GM21529 (cell line): ENCODE results near the gene IDE.
"Not testable (repeated sequence)": the region's sequence is repeated elsewhere in the genome, so short reads cannot be mapped to it uniquely, and the experiment has no call there.

ENCODE experiments used
- ATAC-seq: cut with Tn5 transposase; IDR thresholded peaks from one replicate; pipeline ENCODE4 v1.9.1; 2021; ENCODE audit not compliant: unreplicated experiment

The IDE gene

DNA sequence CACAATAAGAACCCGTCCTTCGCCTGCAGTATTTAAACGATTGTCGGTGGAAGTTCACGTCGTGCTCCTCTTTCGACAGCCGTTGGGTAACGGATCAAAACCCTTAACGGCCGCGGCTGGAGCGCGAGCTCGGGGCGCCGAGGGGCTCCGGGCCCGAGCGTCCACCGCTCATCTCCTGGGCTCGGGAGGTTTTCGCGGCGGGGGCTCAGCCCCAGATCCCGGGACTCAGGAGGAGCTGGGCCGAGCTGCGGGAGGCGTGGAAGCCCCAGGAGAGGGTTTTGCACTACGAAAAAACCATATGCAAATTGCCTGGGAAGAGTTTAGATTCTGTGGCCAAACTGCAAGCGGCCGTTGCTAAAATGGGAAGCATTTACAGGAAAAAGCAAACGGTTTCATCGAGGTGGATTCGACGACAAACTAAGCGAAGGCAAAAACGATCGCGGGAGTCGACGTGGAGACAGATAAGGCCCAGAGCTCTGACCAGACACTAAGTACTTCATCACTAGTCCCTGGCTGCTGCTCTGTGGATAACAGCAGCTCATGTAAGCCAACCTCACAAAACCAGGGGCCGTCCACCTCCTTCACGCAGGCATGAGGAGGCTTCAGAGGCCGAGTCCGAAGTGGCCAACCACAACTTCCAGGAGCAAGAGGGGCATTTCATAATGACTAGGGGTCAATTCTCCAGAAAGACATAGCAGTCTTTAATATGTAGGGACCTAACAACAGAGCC, 153.2 kb downstream of the IDE start:
- no peak for ATAC-seq

DNA sequence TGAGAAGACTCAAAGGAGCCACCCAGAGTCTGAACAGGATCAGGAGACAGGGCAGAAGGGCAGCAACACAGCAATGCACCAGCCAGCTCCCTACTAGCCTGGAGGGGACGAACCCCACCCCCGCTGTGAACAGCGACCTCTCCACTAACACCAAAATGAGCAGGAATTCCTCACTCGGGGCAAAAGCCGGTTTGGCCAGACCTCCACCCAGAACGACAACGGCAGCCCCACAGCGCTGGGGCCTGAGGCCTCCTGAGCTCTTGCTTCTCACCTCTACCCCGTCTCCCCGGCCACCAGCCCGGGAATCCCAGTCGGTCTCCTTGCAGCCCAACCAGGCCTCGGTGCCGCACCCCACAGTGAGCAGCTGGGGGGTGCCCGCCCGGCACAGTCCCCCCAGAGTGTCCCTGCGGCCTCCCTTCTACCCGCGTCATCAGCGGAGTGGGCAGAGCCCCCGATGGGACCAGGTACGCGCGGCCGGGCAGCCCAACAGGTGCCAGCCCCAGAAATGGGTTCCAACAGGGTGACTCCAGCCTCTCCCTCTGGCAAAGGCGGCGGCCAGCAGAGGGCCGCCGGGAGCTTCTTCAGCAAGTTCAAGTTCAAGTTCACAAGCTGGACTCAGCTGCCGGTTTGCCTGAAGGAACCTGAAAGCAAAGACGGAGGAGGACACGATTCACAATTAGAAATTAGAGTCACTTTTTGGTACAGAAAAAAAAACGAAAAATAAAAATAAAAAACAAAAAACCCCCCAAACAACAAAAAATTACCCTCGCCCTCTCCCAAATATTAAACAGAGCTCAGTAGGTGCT, 153.9 kb downstream of the IDE start:
- ATAC-seq, result no peak

DNA sequence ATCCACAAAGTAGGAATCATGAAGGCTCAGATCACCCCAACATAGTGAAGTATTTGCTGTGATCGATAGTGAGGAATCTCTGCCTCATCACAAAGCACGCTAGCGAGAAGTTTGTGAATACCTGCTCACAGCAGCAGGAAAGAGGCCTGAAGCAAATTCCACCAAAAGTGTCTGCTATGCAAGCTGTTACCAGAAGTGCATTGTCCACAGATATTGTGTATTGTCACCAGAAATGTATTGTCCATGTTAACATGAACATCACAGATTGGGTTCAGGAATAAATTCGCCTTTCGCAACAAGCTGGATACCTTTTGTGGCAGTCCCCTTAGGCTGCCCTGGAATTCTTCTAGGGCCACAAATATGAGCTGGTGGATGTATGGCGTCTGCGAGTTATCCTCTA, 155.0 kb downstream of the IDE start:
- no peak for ATAC-seq

DNA sequence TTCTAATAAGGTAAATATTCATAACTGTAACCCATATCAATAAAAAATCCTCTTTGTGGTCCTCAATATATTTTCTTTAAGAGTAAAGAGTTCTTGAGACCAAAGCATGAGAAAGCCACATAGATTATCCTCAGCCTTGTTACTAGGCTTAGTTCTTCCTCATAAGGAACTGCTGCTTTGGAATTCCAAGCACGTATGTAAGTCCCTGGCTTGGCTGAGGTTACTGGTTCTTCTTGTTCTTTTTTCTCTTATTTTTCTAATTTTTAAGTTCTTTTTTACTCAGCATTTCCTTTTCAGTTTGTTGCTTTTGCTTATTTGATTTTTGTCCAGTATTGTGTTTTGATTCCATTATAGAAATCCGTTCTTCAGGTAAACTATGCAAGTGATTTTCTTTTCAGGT, 155.7 kb downstream of the IDE start:
- ATAC-seq, result no peak

DNA sequence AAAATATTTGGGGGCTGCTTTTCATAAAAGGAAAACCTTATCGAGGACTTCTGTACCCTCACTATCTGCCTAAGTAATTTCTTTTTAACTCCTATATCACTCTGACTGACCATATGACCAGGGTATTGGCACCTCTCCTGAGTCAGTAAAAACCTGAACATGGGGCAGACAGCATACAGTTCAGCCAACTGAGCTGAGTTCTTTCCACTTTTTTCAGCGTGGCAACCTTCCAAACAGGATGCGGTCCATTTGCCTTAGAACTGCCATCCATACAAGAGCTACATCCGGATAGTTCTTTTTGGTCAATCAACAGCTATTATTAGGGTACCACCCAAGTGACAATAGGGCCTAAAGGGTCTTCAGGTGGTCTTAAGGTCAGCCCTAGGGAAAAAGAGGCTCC, 160.4 kb downstream of the IDE start:
- no peak for ATAC-seq

DNA sequence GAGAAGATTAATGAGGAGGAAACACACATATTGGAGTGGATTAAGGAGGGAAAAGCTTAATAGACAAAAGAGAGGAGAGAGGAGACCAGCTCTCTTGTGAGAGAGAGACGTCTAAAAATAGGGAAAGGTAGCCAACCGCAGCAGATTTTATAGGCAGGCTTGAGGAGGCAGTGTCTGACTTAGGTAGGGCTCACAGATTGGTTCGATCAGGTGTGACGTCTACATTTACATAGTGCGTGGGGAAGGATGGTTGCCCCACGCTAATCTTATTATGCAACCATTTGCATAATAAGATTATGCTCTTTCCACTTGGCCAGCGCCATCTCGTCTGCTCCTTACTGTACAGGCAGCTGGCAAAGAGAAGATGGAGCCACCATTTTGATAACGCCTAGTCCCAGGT, 160.9 kb downstream of the IDE start:
- ATAC-seq, result no peak

GRCh38 chr10:92411406-92411805, 162.5 kb downstream of the IDE start:
- no peak for ATAC-seq

DNA sequence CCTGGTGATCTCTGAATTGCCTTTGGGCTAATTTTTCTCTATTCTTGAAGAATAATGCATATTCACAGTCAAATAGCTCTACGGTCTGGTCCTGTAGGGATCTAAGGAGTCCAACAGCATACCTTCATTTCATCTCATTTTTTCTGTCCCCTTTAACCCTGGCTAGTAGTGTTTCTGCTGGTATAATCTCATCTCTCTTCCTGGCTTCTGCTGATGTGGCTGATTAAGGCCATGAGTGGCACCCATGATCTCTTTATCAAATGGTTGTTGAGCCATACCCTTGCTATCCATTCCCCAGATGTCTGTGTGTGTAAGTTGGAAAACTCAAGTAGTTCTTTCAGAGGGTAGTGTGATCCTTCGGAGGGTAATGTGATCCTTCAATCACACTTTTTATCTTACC, 163.4 kb downstream of the IDE start:
- ATAC-seq, result no peak

DNA sequence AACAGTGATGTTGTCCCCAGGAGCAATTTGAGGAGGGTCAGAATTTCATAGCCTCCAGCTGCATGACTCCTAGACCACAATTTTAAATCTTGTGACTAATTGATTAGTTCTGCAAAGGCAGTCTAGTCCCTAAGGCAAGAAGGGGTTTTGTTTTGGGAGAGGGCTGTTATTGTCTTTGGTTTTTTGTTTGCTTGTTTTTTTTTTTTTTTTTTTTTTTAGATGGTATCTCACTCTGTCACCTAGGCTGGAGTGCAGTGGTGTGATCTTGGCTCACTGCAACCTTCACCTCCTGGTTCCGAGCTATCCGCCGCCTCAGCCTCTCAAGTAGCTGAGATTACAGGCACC, 165.9 kb downstream of the IDE start:
- ATAC-seq, result no peak

GRCh38 chr10:92407305-92408016, 166.4 kb downstream of the IDE start:
- ATAC-seq, result no peak

- peak; percentile 56 for ATAC-seq
Measured at GRCh38 chr10:92405419-92405924, 168.4 kb downstream of the IDE start.

GRCh38 chr10:92404612-92405418, 169.1 kb downstream of the IDE start:
- ATAC-seq, result no peak

DNA sequence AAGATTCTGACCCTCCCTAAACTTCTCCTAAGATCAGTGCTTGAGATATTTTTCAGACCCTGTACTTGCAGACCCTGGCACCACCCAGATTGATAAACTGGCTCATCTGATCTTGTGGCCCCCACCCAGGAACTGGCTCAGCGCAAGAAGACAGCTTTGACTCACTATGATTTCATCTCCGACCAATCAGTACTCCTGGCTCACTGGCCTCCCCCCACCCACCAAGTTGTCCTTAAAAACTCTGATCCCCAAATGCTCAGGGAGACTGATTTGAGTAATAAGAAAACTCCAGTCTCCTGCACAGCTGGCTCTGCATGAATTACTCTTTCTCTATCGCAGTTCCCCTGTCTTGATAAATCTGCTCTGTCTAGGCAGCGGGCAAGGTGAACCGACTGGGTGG, 171.7 kb downstream of the IDE start:
- ATAC-seq, result not testable (repeated sequence)
